Progenitor cell of endocrine pancreas (in vitro differentiated cells): ENCODE data around the gene STK31. TPM values are rescaled to one million over a fixed set of nuclear protein-coding genes. Genes with fewer than 3 reads are reported as not detected.
"Not testable (repeated sequence)": the region's sequence is repeated elsewhere in the genome, so short reads cannot be mapped to it uniquely, and the experiment has no call there.

Experiments used
- DNase-seq: peaks from one replicate; pipeline ENCODE4 v3.0.0; 2021; ENCODE audit warnings: low spot score; ENCODE audit not compliant: unreplicated experiment
- H3K27ac Mint-ChIP-seq: 2 replicates; pipeline ENCODE4 v1.8.0; 2021; ENCODE audit warnings: mild to moderate bottlenecking, moderate library complexity, mixed read lengths
- H3K27me3 Mint-ChIP-seq: 2 replicates; pipeline ENCODE4 v1.8.0; 2021; ENCODE audit warnings: mixed read lengths
- H3K36me3 Mint-ChIP-seq: 2 replicates; pipeline ENCODE4 v1.8.0; 2022; ENCODE audit warnings: mixed read lengths; ENCODE audit not compliant: insufficient read depth
- H3K4me1 Mint-ChIP-seq: 2 replicates; pipeline ENCODE4 v1.8.0; 2021; ENCODE audit warnings: low read depth, mixed read lengths
- H3K4me3 Mint-ChIP-seq: 2 replicates; pipeline ENCODE4 v1.8.0; 2021; ENCODE audit warnings: low read depth, mild to moderate bottlenecking, moderate library complexity, mixed read lengths
- H3K9me3 Mint-ChIP-seq: 2 replicates; pipeline ENCODE4 v1.8.0; 2021; ENCODE audit warnings: low read depth, mixed read lengths
- total RNA-seq: library from RNA; stranded (reverse); gene quantifications from 2 replicates; pipeline ENCODE4 v1.2.1, GENCODE V29; 2021
- TF ChIP-seq, protein P1 (sequence below): fragments of 200-600 bp; sonication (generic); IDR thresholded peaks from one replicate; pipeline ENCODE4 v1.5.0; 2021; ENCODE audit warnings: antibody characterized with exemption, mild to moderate bottlenecking; ENCODE audit not compliant: unreplicated experiment

Gene STK31
- total RNA-seq, 1 donor from 2014 or later = 1.3 TPM

DNA sequence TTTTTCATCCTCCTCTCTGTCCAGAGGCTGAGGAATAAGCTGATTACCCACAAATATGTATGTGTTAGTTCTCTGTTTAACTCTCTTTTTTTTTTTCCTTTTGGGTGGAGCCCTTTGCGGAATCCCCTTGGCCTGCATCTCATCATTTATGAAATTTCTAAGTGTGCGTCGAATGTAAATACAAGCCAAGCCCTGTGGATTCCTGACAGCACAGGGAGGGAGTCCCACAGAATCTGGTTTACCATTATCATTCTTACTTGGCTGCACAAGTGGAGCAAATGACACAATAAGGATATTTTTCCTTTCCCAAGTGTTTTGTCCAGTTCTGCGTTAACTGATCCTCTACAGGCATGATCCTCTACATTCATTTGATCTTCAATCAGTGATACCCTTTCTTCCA, 11.4 kb downstream of the STK31 start:
- no peak overlapping the region for H3K27ac Mint-ChIP-seq
- no peak overlapping the region for H3K4me3 Mint-ChIP-seq

DNA sequence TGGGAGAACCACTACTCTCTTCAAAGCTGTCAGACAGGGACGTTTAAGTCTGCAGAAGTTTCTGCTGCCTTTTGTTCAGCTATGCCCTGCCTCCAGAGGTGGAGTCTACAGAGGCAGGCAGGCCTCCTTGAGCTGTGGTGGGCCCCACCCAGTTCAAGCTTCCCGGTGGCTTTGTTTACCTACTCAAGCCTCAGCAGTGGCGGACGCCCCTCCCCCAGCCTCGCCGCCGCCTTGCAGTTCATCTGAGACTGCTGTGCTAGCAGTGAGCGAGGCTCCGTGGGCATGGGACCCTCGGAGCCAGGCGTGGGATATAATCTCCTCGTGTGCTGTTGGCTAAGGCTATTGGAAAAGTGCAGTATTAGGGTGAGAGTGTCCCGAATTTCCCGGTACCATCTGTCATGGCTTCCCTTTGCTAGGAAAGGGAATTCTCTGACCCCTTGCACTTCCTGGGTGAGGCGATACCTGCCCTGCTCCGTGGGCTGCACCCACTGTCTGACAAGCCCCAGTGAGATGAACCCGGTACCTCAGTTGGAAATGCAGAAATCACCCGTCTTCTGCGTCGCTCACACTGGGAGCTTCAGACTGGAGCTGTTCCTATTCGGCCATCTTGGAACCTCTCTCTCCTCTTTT, 12.7 kb downstream of the STK31 start:
- H3K27me3 Mint-ChIP-seq, DNase-seq, H3K36me3 Mint-ChIP-seq, H3K27ac Mint-ChIP-seq, H3K4me3 Mint-ChIP-seq, H3K9me3 Mint-ChIP-seq: not testable (repeated sequence)
- peaks cover 25% of the 10 kb centered on the region for H3K4me1 Mint-ChIP-seq

More for the DNA sequence above, 11.4 kb downstream of the STK31 start:
- peaks cover 9% of the 10 kb centered on the region for H3K36me3 Mint-ChIP-seq
- H3K9me3 Mint-ChIP-seq = peaks cover 4% of the 10 kb centered on the region
- TF ChIP-seq, protein P1, sequence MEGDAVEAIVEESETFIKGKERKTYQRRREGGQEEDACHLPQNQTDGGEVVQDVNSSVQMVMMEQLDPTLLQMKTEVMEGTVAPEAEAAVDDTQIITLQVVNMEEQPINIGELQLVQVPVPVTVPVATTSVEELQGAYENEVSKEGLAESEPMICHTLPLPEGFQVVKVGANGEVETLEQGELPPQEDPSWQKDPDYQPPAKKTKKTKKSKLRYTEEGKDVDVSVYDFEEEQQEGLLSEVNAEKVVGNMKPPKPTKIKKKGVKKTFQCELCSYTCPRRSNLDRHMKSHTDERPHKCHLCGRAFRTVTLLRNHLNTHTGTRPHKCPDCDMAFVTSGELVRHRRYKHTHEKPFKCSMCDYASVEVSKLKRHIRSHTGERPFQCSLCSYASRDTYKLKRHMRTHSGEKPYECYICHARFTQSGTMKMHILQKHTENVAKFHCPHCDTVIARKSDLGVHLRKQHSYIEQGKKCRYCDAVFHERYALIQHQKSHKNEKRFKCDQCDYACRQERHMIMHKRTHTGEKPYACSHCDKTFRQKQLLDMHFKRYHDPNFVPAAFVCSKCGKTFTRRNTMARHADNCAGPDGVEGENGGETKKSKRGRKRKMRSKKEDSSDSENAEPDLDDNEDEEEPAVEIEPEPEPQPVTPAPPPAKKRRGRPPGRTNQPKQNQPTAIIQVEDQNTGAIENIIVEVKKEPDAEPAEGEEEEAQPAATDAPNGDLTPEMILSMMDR = no peak
- H3K4me1 Mint-ChIP-seq = peaks cover 25% of the 10 kb centered on the region
- DNase-seq = no peak
- no peaks in the 10 kb centered on the region for H3K27me3 Mint-ChIP-seq

- H3K36me3 Mint-ChIP-seq, H3K27me3 Mint-ChIP-seq, DNase-seq, H3K9me3 Mint-ChIP-seq, H3K27ac Mint-ChIP-seq: not testable (repeated sequence)
- Mint-ChIP-seq H3K4me3 (peak overlapping the region; percentile 38), H3K4me1 (peaks cover 36% of the 10 kb centered on the region)
Measured at GRCh38 chr7:23724113-23724512, 14.1 kb downstream of the STK31 start.

DNA sequence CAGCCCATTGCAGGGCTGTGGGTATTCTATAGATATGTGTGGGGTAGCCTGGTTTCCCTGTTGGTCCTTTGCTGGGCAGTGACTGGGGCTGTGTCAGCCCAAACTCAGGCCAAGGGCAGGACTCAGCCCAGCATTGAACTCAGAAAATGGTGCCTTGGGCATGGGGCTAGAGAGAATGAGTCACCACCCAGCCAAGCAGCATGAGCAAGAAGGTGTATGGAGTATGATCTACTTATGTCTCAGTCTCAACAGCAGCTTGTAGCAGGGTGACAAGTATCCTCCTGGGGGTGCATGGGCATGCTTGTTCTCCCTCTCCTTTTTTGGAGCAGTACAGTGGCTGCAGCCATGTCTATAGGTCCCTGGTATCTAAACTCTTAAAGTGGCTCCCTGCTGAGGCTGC, 32.0 kb downstream of the STK31 start:
- Mint-ChIP-seq H3K9me3 (peaks cover 36% of the 10 kb centered on the region), H3K27ac (no peak overlapping the region), H3K36me3 (peaks cover 21% of the 10 kb centered on the region), H3K4me3 (no peak overlapping the region), H3K4me1 (no peaks in the 10 kb centered on the region), H3K27me3 (no peaks in the 10 kb centered on the region)
- TF ChIP-seq, protein P1 = no peak
- DNase-seq = no peak

DNA sequence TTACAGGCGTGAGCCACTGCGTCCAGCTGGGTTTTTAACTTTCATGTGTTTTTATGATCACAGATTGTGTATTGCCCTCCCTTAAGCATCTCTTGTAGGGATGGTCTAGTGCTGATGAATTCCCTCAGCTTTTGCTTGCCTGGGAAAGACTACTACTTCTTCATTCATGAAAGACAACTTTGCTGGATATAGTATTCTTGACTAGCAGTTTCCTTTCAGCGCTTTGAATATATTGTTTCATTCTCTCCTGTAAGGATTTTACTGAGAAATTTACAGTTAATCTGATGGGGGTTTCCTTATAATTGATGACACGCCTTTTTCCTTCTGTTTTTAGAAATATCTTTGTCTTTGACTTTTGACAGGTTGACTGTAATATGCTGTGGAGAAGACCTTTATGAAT, 33.2 kb downstream of the STK31 start:
- Mint-ChIP-seq H3K27me3 (no peaks in the 10 kb centered on the region), H3K9me3 (peaks cover 38% of the 10 kb centered on the region), H3K27ac (no peak overlapping the region), H3K4me1 (no peaks in the 10 kb centered on the region), H3K4me3 (no peak overlapping the region), H3K36me3 (peaks cover 24% of the 10 kb centered on the region)
- TF ChIP-seq, protein P1 = no peak
- DNase-seq = no peak

DNA sequence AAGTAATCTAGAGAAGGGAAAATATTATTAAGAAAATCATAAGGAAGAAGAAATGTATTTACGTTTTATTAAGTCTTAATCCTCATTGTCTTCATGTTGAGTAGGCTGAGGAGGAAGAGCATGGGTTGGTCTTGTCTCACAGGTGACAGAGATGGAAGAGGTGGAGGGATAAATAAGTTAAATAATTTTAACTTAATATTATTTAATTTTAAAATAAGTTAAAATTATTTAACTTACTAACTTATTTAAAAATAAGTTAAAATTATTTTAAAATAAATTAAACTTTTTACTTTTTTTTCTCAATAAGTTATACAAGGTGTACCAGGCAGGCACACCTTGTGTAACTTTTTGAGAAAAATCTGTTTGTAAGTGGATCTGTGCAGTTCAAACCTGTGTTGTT, 36.6 kb downstream of the STK31 start:
- H3K27ac Mint-ChIP-seq = no peak overlapping the region
- no peaks in the 10 kb centered on the region for H3K4me1 Mint-ChIP-seq
- TF ChIP-seq, protein P1 = no peak
- no peaks in the 10 kb centered on the region for H3K27me3 Mint-ChIP-seq
- DNase-seq = no peak
- no peak overlapping the region for H3K4me3 Mint-ChIP-seq
- peaks cover 19% of the 10 kb centered on the region for H3K36me3 Mint-ChIP-seq
- H3K9me3 Mint-ChIP-seq = peaks cover 37% of the 10 kb centered on the region
